GM12892 (cell line): Measurements from ENCODE around the gene LBHD2.

Experiments
- POLR2A ChIP-seq: IDR thresholded peaks from 2 replicates; pipeline ENCODE4 v1.6.1; 2011; ENCODE audit warnings: low read depth, low read length, control low read depth
- POLR2AphosphoS5 ChIP-seq: IDR thresholded peaks from 2 replicates; pipeline ENCODE4 v1.6.1; 2011; ENCODE audit warnings: low read depth, low read length, control low read depth

GRCh38 chr14:103057372-103058163 is 26.4 kb upstream of the LBHD2 start, which contains the start of gene CDC42BPB:
- TF ChIP-seq POLR2A (no peak), POLR2AphosphoS5 (no peak)
